GM21447 (cell line): ENCODE results near the gene S100PBP.

ENCODE experiments used
- ATAC-seq: cut with Tn5 transposase; IDR thresholded peaks from one replicate; pipeline ENCODE4 v1.9.1; 2021; ENCODE audit not compliant: unreplicated experiment

The S100PBP gene

GRCh38 chr1:32868806-32869455 lies 51.5 kb downstream of the S100PBP start:
- no peak for ATAC-seq

GRCh38 chr1:32869923-32870614 lies 52.6 kb downstream of the S100PBP start:
- ATAC-seq = no peak

GRCh38 chr1:32870615-32871363 lies 53.3 kb downstream of the S100PBP start, which contains the start of gene FNDC5:
TSS of gene FNDC5 (minus strand) at chr1:32870912.
- no peak for ATAC-seq

GRCh38 chr1:32871364-32872191 lies 54.1 kb downstream of the S100PBP start:
- ATAC-seq = no peak

- ATAC-seq = no peak
These were observed 54.7 kb downstream of the S100PBP start for GRCh38 chr1:32872192-32872460.

- no peak for ATAC-seq
These were observed 56.0 kb downstream of the S100PBP start for GRCh38 chr1:32873484-32873883.

- ATAC-seq = no peak
These were observed 57.7 kb downstream of the S100PBP start for GRCh38 chr1:32874860-32875752.

- ATAC-seq = no peak
These were observed 59.1 kb downstream of the S100PBP start for GRCh38 chr1:32876341-32877210.

- ATAC-seq = no peak
These were observed 60.0 kb downstream of the S100PBP start for GRCh38 chr1:32877211-32878110.

GRCh38 chr1:32878183-32878582 lies 60.7 kb downstream of the S100PBP start:
- ATAC-seq = no peak

- ATAC-seq = no peak
These were observed 61.2 kb downstream of the S100PBP start for GRCh38 chr1:32878637-32879041.

- ATAC-seq = no peak
These were observed 63.8 kb downstream of the S100PBP start for GRCh38 chr1:32881291-32881690.

- no peak for ATAC-seq
These were observed 64.7 kb downstream of the S100PBP start for GRCh38 chr1:32881871-32882850.

- ATAC-seq = no peak
These were observed 66.0 kb downstream of the S100PBP start for GRCh38 chr1:32883338-32884031.

GRCh38 chr1:32884032-32884372 lies 66.5 kb downstream of the S100PBP start:
- ATAC-seq = no peak

- ATAC-seq = no peak
These were observed 67.3 kb downstream of the S100PBP start for GRCh38 chr1:32884726-32885125.

- ATAC-seq = no peak
These were observed 68.2 kb downstream of the S100PBP start for GRCh38 chr1:32885676-32886003.
